Mesenteric fat pad (tissue), 1 donor: ENCODE measurements around the gene ANKRD6. TPM values are rescaled to one million over a fixed set of nuclear protein-coding genes. Genes with fewer than 3 reads are reported as not detected.

Source experiments
- DNase-seq: peaks from one replicate; pipeline ENCODE4 v3.0.0-alpha.2; 2020; ENCODE audit warnings: low spot score
- total RNA-seq: library from RNA; stranded (reverse); fragmentation: NEBNext Ultra II Directional; extraction: Animal tissue kit (Norgen Biotek cat#: 25700); gene quantifications from one replicate; pipeline ENCODE4 v1.2.1, GENCODE V29; 2021
- donor health status: DM: yes; HTN: yes; CAD: no.

Gene ANKRD6
- total RNA-seq, 1 donor from 2014 or later = 7.1 TPM

DNA sequence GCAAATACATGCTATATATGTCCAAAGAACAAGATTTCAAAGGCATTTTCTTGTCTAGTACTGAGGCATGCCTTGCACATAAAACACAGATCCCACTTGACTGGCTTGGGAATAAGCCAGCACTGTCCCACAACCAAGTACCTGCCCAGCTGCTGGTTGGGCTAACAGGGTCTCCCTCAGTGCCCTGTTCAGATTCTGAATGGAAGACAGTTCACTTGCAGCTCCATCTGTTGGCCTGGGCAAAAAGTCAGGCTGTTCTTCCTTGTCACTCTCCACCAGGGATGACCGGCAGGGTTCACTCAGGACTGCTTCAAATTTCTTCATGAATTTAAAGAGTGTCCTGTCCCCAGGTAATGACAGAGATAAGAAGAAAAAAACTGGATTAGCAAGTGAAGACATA, 250.0 kb downstream of the ANKRD6 start:
- DNase-seq = no peak

Other genes starting within 250 kb of the ANKRD6 start
- gene GABRR1, start 215.8 kb upstream of the ANKRD6 start, total RNA-seq = not detected
- gene GABRR2, start 117.9 kb upstream of the ANKRD6 start, total RNA-seq = 2.2 TPM
- 40.4 TPM for gene UBE2J1, start 80.4 kb upstream of the ANKRD6 start, total RNA-seq
- 28.7 TPM for gene RRAGD, start 20.9 kb upstream of the ANKRD6 start, total RNA-seq
- 25.9 TPM for gene LYRM2, start 205.6 kb downstream of the ANKRD6 start, total RNA-seq